HEK293 (cell line): Measurements from ENCODE around the gene GBP6.

Source experiments
- CTCF ChIA-PET: fragments of 350-600 bp; formaldehyde crosslinking; extraction: SDS; loops from one replicate; lab custom pipeline; 2021; ENCODE audit warnings: antibody characterized with exemption; lab: Yijun Ruan, JAX
- POLR2A ChIA-PET: fragments of 300-600 bp; formaldehyde crosslinking; extraction: SDS; loops from one replicate; lab custom pipeline; 2020; ENCODE audit warnings: antibody characterized with exemption, inconsistent platforms; lab: Yijun Ruan, JAX
- H3K27ac ChIP-seq: fragments of 200-500 bp; sonication (Bioruptor generic); 2 replicates; pipeline ENCODE4 v1.5.1; 2014; ENCODE audit warnings: low read depth, low read length, control low read depth, inconsistent platforms; ENCODE audit errors: extremely low read depth
- H3K36me3 ChIP-seq, 2 experiments: fragments of 200-500 bp in 1 of 2; sonication (Bioruptor generic) in 1 of 2; 1 replicate in 1 of 2; 2 replicates in 1 of 2; pipeline ENCODE4 v1.5.1; 2014 to 2017; ENCODE audit warnings: inconsistent platforms in 2 of 2, low read length in 2 of 2; ENCODE audit not compliant: control insufficient read depth in 2 of 2, insufficient read depth in 1 of 2
- H3K4me1 ChIP-seq: fragments of 200-500 bp; sonication (Bioruptor generic); 2 replicates; pipeline ENCODE4 v1.5.1; 2014; ENCODE audit warnings: mild to moderate bottlenecking, low read length, inconsistent platforms; ENCODE audit not compliant: control insufficient read depth, insufficient read depth
- H3K4me3 ChIP-seq: 2 replicates; pipeline ENCODE4 v1.5.1; 2011; ENCODE audit warnings: low read depth, mild to moderate bottlenecking, control low read depth, low read length, moderate library complexity
- H3K9me3 ChIP-seq: fragments of 200-500 bp; sonication (Bioruptor generic); 2 replicates; pipeline ENCODE4 v1.5.1; 2014; ENCODE audit warnings: low read depth, low read length, inconsistent platforms; ENCODE audit not compliant: control insufficient read depth, insufficient read depth
- BCL11A ChIP-seq: fragments of 450-650 bp; formaldehyde crosslinking; IDR thresholded peaks from 2 replicates; pipeline ENCODE4 v1.5.1; 2016; ENCODE audit warnings: low read depth, missing biosample characterization, missing genetic modification characterization
- GFI1B ChIP-seq: fragments of 450-650 bp; formaldehyde crosslinking; IDR thresholded peaks from 2 replicates; pipeline ENCODE4 v1.5.1; 2016; ENCODE audit warnings: missing biosample characterization, missing genetic modification characterization
- OSR2 ChIP-seq: fragments of 450-650 bp; formaldehyde crosslinking; IDR thresholded peaks from 2 replicates; pipeline ENCODE4 v1.5.1; 2016; ENCODE audit warnings: missing biosample characterization, missing genetic modification characterization
- ZNF211 ChIP-seq: fragments of 450-650 bp; formaldehyde crosslinking; IDR thresholded peaks from 2 replicates; pipeline ENCODE4 v1.5.1; 2016; ENCODE audit warnings: low read depth, missing biosample characterization, missing genetic modification characterization
- ZNF266 ChIP-seq: fragments of 450-650 bp; formaldehyde crosslinking; IDR thresholded peaks from 2 replicates; pipeline ENCODE4 v1.5.1; 2016; ENCODE audit warnings: missing biosample characterization, missing genetic modification characterization, low read depth
- ZNF555 ChIP-seq: fragments of 450-650 bp; formaldehyde crosslinking; conservative IDR thresholded peaks from 2 replicates; pipeline ENCODE4 v1.5.1; 2017; ENCODE audit warnings: missing biosample characterization, mild to moderate bottlenecking, missing genetic modification characterization, inconsistent platforms
- ZNF629 ChIP-seq: fragments of 450-650 bp; formaldehyde crosslinking; IDR thresholded peaks from 2 replicates; pipeline ENCODE4 v1.5.1; 2017; ENCODE audit warnings: missing biosample characterization, missing genetic modification characterization
- ZNF658 ChIP-seq: fragments of 450-650 bp; formaldehyde crosslinking; IDR thresholded peaks from 2 replicates; pipeline ENCODE4; 2016; ENCODE audit warnings: missing biosample characterization, missing genetic modification characterization
- ZNF660 ChIP-seq: fragments of 450-650 bp; IDR thresholded peaks from 2 replicates; pipeline ENCODE4 v1.5.1; 2018; ENCODE audit warnings: missing biosample characterization, mild to moderate bottlenecking, missing genetic modification characterization
- TF ChIP-seq, protein P1 (sequence below): fragments of 450-650 bp; formaldehyde crosslinking; IDR thresholded peaks from 2 replicates; pipeline ENCODE4 v1.5.1; 2016; ENCODE audit warnings: missing biosample characterization, missing genetic modification characterization, borderline replicate concordance
- TF ChIP-seq, protein P2 (sequence below): fragments of 450-650 bp; formaldehyde crosslinking; IDR thresholded peaks from 2 replicates; pipeline ENCODE4 v1.5.1; 2016; ENCODE audit warnings: missing biosample characterization, missing genetic modification characterization
- TF ChIP-seq, protein P3 (sequence below): fragments of 450-650 bp; formaldehyde crosslinking; IDR thresholded peaks from 2 replicates; pipeline ENCODE4 v1.5.1; 2016; ENCODE audit warnings: missing biosample characterization, missing genetic modification characterization
- TF ChIP-seq, protein P4 (sequence below): fragments of 450-650 bp; formaldehyde crosslinking; IDR thresholded peaks from 2 replicates; pipeline ENCODE4 v1.5.1; 2016; ENCODE audit warnings: missing biosample characterization, missing genetic modification characterization, low read depth
- TF ChIP-seq, protein P5 (sequence below): fragments of 450-650 bp; formaldehyde crosslinking; optimal IDR thresholded peaks from 2 replicates; pipeline ENCODE3; 2016; ENCODE audit warnings: missing biosample characterization, mild to moderate bottlenecking, missing genetic modification characterization

Gene GBP6, protein sequence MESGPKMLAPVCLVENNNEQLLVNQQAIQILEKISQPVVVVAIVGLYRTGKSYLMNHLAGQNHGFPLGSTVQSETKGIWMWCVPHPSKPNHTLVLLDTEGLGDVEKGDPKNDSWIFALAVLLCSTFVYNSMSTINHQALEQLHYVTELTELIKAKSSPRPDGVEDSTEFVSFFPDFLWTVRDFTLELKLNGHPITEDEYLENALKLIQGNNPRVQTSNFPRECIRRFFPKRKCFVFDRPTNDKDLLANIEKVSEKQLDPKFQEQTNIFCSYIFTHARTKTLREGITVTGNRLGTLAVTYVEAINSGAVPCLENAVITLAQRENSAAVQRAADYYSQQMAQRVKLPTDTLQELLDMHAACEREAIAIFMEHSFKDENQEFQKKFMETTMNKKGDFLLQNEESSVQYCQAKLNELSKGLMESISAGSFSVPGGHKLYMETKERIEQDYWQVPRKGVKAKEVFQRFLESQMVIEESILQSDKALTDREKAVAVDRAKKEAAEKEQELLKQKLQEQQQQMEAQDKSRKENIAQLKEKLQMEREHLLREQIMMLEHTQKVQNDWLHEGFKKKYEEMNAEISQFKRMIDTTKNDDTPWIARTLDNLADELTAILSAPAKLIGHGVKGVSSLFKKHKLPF

DNA sequence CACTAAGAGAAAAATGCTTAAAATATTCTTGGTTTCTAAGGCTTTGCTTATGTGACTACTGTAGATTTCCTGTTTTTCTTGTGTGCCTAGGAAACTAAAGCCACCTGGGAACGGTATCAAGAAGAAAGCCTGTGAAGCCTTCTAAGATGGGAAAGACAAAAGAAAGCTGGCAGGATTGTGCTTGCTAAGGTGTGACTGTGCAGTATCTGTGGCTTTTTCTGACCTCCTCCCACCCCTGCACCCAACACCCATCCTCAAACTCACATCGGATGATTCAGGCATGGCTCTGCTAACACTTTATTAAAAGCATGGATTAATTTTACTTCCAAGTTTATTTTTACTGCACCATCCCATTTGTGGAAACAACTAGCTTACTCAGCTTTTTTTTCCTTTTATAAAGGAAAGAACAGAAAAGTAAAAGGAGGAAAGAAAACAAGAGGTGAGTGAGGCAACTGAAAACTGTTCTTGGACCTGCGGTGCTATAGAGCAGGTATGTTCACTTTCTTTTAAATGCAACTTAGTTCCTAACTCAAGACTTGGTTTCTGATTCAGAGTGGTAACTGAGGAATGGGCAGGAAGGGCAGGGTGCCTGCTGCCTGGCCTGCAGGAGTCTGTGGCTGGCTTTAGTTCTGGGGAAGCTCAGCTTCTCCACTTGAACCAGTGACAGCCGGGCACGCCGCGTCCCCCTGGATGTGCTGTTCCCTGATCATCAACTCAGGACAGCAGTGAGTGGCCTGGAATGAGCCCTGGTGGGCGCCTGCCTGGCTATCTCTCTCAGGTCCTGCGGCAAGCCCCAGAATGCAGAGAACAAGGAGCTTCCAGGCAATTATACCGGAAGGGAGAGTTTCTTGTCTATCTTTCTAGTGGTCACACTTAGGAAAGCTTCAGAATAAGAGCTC lies at the start of gene GBP6:
GBP6 (plus strand) TSS at position 422 of the 899 bp plus-strand sequence. CDS start 4,493 bp downstream, outside the sequence.
- no peak within 1 kb of the TSS for H3K27ac ChIP-seq
- H3K36me3 ChIP-seq: no peaks in the 10 kb centered on the region
- H3K4me3 ChIP-seq: no peak within 1 kb of the TSS
- H3K9me3 ChIP-seq: no peaks in the 10 kb centered on the region
- TF ChIP-seq, protein P1, sequence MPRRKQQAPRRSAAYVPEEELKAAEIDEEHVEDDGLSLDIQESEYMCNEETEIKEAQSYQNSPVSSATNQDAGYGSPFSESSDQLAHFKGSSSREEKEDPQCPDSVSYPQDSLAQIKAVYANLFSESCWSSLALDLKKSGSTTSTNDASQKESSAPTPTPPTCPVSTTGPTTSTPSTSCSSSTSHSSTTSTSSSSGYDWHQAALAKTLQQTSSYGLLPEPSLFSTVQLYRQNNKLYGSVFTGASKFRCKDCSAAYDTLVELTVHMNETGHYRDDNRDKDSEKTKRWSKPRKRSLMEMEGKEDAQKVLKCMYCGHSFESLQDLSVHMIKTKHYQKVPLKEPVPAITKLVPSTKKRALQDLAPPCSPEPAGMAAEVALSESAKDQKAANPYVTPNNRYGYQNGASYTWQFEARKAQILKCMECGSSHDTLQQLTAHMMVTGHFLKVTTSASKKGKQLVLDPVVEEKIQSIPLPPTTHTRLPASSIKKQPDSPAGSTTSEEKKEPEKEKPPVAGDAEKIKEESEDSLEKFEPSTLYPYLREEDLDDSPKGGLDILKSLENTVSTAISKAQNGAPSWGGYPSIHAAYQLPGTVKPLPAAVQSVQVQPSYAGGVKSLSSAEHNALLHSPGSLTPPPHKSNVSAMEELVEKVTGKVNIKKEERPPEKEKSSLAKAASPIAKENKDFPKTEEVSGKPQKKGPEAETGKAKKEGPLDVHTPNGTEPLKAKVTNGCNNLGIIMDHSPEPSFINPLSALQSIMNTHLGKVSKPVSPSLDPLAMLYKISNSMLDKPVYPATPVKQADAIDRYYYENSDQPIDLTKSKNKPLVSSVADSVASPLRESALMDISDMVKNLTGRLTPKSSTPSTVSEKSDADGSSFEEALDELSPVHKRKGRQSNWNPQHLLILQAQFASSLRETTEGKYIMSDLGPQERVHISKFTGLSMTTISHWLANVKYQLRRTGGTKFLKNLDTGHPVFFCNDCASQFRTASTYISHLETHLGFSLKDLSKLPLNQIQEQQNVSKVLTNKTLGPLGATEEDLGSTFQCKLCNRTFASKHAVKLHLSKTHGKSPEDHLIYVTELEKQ: no peak
- TF ChIP-seq, protein P2, sequence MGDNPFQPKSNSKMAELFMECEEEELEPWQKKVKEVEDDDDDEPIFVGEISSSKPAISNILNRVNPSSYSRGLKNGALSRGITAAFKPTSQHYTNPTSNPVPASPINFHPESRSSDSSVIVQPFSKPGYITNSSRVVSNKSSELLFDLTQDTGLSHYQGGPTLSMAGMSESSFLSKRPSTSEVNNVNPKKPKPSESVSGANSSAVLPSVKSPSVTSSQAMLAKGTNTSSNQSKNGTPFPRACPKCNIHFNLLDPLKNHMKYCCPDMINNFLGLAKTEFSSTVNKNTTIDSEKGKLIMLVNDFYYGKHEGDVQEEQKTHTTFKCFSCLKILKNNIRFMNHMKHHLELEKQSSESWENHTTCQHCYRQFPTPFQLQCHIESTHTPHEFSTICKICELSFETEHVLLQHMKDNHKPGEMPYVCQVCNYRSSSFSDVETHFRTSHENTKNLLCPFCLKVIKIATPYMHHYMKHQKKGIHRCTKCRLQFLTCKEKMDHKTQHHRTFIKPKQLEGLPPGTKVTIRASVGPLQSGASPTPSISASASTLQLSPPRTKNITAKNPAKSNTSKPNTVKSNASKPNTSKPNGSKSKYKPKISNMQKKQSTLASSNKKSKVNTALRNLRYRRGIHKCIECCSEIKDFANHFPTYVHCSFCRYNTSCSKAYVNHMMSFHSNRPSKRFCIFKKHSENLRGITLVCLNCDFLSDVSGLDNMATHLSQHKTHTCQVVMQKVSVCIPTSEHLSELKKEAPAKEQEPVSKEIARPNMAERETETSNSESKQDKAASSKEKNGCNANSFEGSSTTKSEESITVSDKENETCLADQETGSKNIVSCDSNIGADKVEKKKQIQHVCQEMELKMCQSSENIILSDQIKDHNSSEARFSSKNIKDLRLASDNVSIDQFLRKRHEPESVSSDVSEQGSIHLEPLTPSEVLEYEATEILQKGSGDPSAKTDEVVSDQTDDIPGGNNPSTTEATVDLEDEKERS (tag by site-specific recombination): no peak
- TF ChIP-seq OSR2 (tag by site-specific recombination) (no peak), ZNF211 (tag by site-specific recombination) (no peak), GFI1B (tag by site-specific recombination) (no peak), ZNF658 (tag by site-specific recombination) (no peak), ZNF555 (no peak)
- TF ChIP-seq, protein P3, sequence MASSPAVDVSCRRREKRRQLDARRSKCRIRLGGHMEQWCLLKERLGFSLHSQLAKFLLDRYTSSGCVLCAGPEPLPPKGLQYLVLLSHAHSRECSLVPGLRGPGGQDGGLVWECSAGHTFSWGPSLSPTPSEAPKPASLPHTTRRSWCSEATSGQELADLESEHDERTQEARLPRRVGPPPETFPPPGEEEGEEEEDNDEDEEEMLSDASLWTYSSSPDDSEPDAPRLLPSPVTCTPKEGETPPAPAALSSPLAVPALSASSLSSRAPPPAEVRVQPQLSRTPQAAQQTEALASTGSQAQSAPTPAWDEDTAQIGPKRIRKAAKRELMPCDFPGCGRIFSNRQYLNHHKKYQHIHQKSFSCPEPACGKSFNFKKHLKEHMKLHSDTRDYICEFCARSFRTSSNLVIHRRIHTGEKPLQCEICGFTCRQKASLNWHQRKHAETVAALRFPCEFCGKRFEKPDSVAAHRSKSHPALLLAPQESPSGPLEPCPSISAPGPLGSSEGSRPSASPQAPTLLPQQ (tag by site-specific recombination): no peak
- TF ChIP-seq, all 188 proteins: peak for 0
- ChIA-PET POLR2A (interaction anchor here (0.7 kb wide), 1 partner anchor 379 kb away, joined by 3 read pairs; no protein-coding TSS in a partner anchor), CTCF (interaction anchor here (0.7 kb wide), 2 partner anchors 321 to 580 kb away, joined by 3 read pairs; no protein-coding TSS in a partner anchor)
- H3K4me1 ChIP-seq: peaks cover 10% of the 10 kb centered on the region

DNA sequence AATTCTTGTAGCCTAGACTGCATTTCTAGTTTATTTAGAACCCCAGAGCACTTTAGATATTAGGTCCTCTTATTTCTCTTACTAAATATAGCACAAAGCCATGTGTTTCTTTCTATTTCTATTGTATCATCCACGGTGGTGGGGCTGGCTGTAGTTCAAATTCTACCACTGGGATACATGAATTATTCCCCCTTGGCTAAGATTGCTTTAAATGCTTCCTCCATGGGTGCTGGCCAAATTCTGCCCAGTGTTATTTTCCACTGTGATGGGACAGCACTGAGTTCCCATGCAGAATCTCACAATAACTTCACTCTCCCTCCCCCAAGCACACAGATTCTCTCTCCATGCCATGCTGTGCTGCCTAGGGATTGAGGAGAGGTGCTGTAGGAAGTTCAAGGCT lies 41.5 kb upstream of the GBP6 start:
- ChIA-PET POLR2A (no interaction called here), CTCF (no interaction called here)
- H3K27ac ChIP-seq: no peak overlapping the region
- no peaks in the 10 kb centered on the region for H3K4me1 ChIP-seq
- no peaks in the 10 kb centered on the region for H3K9me3 ChIP-seq
- no peak overlapping the region for H3K4me3 ChIP-seq
- H3K36me3 ChIP-seq: no peaks in the 10 kb centered on the region
- TF ChIP-seq, protein P1: no peak
- TF ChIP-seq, protein P4, sequence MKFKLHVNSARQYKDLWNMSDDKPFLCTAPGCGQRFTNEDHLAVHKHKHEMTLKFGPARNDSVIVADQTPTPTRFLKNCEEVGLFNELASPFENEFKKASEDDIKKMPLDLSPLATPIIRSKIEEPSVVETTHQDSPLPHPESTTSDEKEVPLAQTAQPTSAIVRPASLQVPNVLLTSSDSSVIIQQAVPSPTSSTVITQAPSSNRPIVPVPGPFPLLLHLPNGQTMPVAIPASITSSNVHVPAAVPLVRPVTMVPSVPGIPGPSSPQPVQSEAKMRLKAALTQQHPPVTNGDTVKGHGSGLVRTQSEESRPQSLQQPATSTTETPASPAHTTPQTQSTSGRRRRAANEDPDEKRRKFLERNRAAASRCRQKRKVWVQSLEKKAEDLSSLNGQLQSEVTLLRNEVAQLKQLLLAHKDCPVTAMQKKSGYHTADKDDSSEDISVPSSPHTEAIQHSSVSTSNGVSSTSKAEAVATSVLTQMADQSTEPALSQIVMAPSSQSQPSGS (tag by site-specific recombination): no peak
- TF ChIP-seq ZNF660 (tag by site-specific recombination): no peak
- no peak for TF ChIP-seq ZNF266 (tag by site-specific recombination)
- TF ChIP-seq, protein P5, sequence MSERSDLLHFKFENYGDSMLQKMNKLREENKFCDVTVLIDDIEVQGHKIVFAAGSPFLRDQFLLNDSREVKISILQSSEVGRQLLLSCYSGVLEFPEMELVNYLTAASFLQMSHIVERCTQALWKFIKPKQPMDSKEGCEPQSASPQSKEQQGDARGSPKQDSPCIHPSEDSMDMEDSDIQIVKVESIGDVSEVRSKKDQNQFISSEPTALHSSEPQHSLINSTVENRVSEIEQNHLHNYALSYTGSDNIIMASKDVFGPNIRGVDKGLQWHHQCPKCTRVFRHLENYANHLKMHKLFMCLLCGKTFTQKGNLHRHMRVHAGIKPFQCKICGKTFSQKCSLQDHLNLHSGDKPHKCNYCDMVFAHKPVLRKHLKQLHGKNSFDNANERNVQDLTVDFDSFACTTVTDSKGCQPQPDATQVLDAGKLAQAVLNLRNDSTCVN (tag by site-specific recombination): no peak
- TF ChIP-seq ZNF629 (tag by site-specific recombination): no peak
- TF ChIP-seq BCL11A (tag by site-specific recombination): no peak
